ENCODE results near the gene RRAS2.
A peak's percentile ranks its signal among the peaks of the same experiment; 100 is the strongest.

RRAS2 gene

GRCh38 chr11:14335712-14336111 is 23.3 kb downstream of the RRAS2 start:
- DNase-seq = no peak

- no peak for DNase-seq
Observed at GRCh38 chr11:14334893-14335292, 24.1 kb downstream of the RRAS2 start.

- DNase-seq = no peak
Observed at GRCh38 chr11:14334192-14334591, 24.8 kb downstream of the RRAS2 start.

- no peak for DNase-seq
Observed at GRCh38 chr11:14331476-14332136, 27.4 kb downstream of the RRAS2 start.

- no peak for DNase-seq
Observed at GRCh38 chr11:14330881-14331280, 28.1 kb downstream of the RRAS2 start.

- no peak for DNase-seq
Observed at GRCh38 chr11:14329702-14330101, 29.3 kb downstream of the RRAS2 start.

GRCh38 chr11:14327116-14327515 is 31.9 kb downstream of the RRAS2 start:
- no peak for DNase-seq

GRCh38 chr11:14323118-14323676 is 35.8 kb downstream of the RRAS2 start:
- no peak for DNase-seq

GRCh38 chr11:14322510-14322909 is 36.5 kb downstream of the RRAS2 start:
- no peak for DNase-seq

GRCh38 chr11:14320020-14320419 is 39.0 kb downstream of the RRAS2 start:
- DNase-seq = peak; percentile 26

GRCh38 chr11:14318581-14318981 is 40.4 kb downstream of the RRAS2 start:
- DNase-seq = no peak

GRCh38 chr11:14317659-14318325 is 41.2 kb downstream of the RRAS2 start:
- no peak for DNase-seq

GRCh38 chr11:14315130-14315529 is 43.9 kb downstream of the RRAS2 start:
- no peak for DNase-seq

- DNase-seq = no peak
Observed at GRCh38 chr11:14314127-14314526, 44.9 kb downstream of the RRAS2 start.

- no peak for DNase-seq
Observed at GRCh38 chr11:14312736-14313438, 46.1 kb downstream of the RRAS2 start.

- no peak for DNase-seq
Observed at GRCh38 chr11:14310679-14311078, 48.3 kb downstream of the RRAS2 start.

- DNase-seq = no peak
Observed at GRCh38 chr11:14309425-14310192, 49.4 kb downstream of the RRAS2 start.

GRCh38 chr11:14308897-14309387 is 50.0 kb downstream of the RRAS2 start:
- DNase-seq = no peak

- no peak for DNase-seq
Observed at GRCh38 chr11:14308114-14308896, 50.7 kb downstream of the RRAS2 start.

- DNase-seq = no peak
Observed at GRCh38 chr11:14306481-14306880, 52.5 kb downstream of the RRAS2 start.

- no peak for DNase-seq
Observed at GRCh38 chr11:14305649-14306048, 53.3 kb downstream of the RRAS2 start.

- DNase-seq = no peak
Observed at GRCh38 chr11:14304601-14305000, 54.4 kb downstream of the RRAS2 start.
